ENCODE results near the gene ERGIC1. TPM values are rescaled to one million over a fixed set of nuclear protein-coding genes. Genes with fewer than 3 reads are reported as not detected.

The ERGIC1 gene
- total and polyA plus RNA-seq, 2 of the 8 experiments (the other 6 are each of a cell fraction or from before 2014, with no cell fraction given): 95.3 to 106 TPM

DNA sequence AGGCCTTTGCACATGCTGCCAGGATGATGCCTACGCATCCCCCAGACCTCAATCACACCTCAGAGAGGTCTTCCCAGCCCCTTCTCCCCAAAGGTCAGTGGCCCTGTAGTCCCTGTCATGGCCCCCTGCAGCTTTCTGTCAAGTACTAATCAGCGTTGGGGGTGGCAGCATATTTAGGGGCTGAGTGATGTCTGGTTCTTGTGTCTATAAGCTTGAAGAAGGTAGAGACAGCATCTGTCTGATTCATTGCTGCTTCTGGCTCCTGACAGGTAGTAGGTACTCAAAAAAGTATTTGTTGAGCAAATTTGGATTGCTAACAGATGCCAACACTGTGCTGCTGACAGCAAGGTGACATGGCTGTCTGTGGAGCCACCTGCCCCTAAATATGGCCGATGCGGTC lies 73.6 kb downstream of the ERGIC1 start (continued):
- TF ChIP-seq E2F6 (IDR thresholded peaks at IDR 0.05): no peak
- no peak for TF ChIP-seq GTF2F1 (IDR thresholded peaks at IDR 0.05; ENCODE audit: borderline replicate concordance, low read depth, low read length)
- TF ChIP-seq USF2 (IDR thresholded peaks at IDR 0.05; ENCODE audit: low read length): no peak
